HepG2 (cell line): Measurements from ENCODE around the gene TRABD. TPM values are rescaled to one million over a fixed set of nuclear protein-coding genes. Genes with fewer than 3 reads are reported as not detected.

Experiments used
- ATAC-seq: fragments of 200-7000 bp; cut with Tn5 transposase; 3 replicates; pipeline ENCODE4 v1.9.1; 2020; ENCODE audit warnings: mild to moderate bottlenecking, moderate library complexity
- BruUV-seq: library from RNA; stranded (reverse); fragments of 400-500 nt; replicated peaks from 2 replicates; lab custom pipeline; 2021; lab: Mats Ljungman, UMichigan
- CTCF ChIA-PET: fragments of 300-600 bp; formaldehyde crosslinking; extraction: SDS; loops from one replicate; lab custom pipeline; 2021; ENCODE audit warnings: low total read pairs, inconsistent platforms, low intra/inter-chr PET ratio; lab: Yijun Ruan, JAX
- POLR2A ChIA-PET: fragments of 350-600 bp; sonication (Branson Sonifier 250); formaldehyde crosslinking; loops from one replicate; lab custom pipeline; 2020; ENCODE audit warnings: antibody characterized with exemption, inconsistent platforms; lab: Yijun Ruan, JAX
- DNase-seq: peaks from one replicate; pipeline ENCODE4 v3.0.0-alpha.2; 2015; ENCODE audit warnings: low spot score
- FAIRE-seq: peaks from 3 replicates; lab custom pipeline; 2011; peaks lifted over from hg19 to GRCh38; lab: Jason Lieb, UNC
- H2AFZ ChIP-seq: one replicate; pipeline ENCODE4 v1.6.1; 2011; ENCODE audit warnings: low read length, inconsistent platforms
- H3K27ac ChIP-seq: fragments of 300-600 bp; 3 replicates; pipeline ENCODE4 v1.8.0; 2011; ENCODE audit warnings: mixed run types, mild to moderate bottlenecking, mixed read lengths, low read length, inconsistent platforms; ENCODE audit not compliant: insufficient read depth; ENCODE audit errors: extremely low read length
- H3K27me3 ChIP-seq, 2 experiments: fragments of 200-600 bp in 1 of 2; 2 replicates in 1 of 2; 3 replicates in 1 of 2; pipeline versions ENCODE4 v1.6.0 to v1.8.0; 2011; ENCODE audit warnings: low read length in 2 of 2, mild to moderate bottlenecking in 2 of 2, moderate library complexity in 2 of 2, inconsistent platforms in 1 of 2; ENCODE audit not compliant: insufficient read depth in 2 of 2, control insufficient read depth in 1 of 2
- H3K36me3 ChIP-seq, 2 experiments: fragments of 200-600 bp in 1 of 2; replicated peaks in 1 of 2; 2 replicates in 1 of 2; 3 replicates in 1 of 2; pipeline versions ENCODE4 v1.5.1 to v1.8.0; 2011; ENCODE audit warnings: low read length in 2 of 2, inconsistent platforms in 1 of 2; ENCODE audit not compliant: insufficient read depth in 2 of 2, control insufficient read depth in 1 of 2
- H3K4me1 ChIP-seq: 2 replicates; pipeline ENCODE4 v1.5.1; 2012; ENCODE audit warnings: low read length, inconsistent platforms; ENCODE audit not compliant: insufficient read depth
- H3K4me2 ChIP-seq: 2 replicates; pipeline ENCODE4 v1.6.0; 2011; ENCODE audit warnings: low read depth, low read length, inconsistent platforms
- H3K4me3 ChIP-seq, 3 experiments: fragments of 200-600 bp in 1 of 3; sonication (generic), shearing (Covaris generic) in 1 of 3; replicated peaks in 1 of 3; 2 replicates each; pipeline ENCODE4 v1.5.1; 2011 to 2016; ENCODE audit warnings: low read length in 3 of 3, inconsistent platforms in 2 of 3, low read depth in 2 of 3, mild to moderate bottlenecking in 2 of 3, control low read depth in 1 of 3, mixed read lengths in 1 of 3; ENCODE audit not compliant: insufficient read depth in 1 of 3
- H3K79me2 ChIP-seq: one replicate; pipeline ENCODE4 v1.6.1; 2011; ENCODE audit warnings: low read length, inconsistent platforms; ENCODE audit not compliant: insufficient read depth
- H3K9ac ChIP-seq: 2 replicates; pipeline ENCODE4 v1.6.0; 2011; ENCODE audit warnings: mild to moderate bottlenecking, low read depth, low read length, inconsistent platforms; ENCODE audit not compliant: insufficient read depth
- H3K9me3 ChIP-seq: 2 replicates; pipeline ENCODE4 v1.5.1; 2012; ENCODE audit warnings: mild to moderate bottlenecking, low read length
- H4K20me1 ChIP-seq: 2 replicates; pipeline ENCODE4 v1.6.0; 2011; ENCODE audit warnings: inconsistent platforms, mild to moderate bottlenecking, low read length, moderate library complexity; ENCODE audit not compliant: insufficient read depth
- BHLHE40 ChIP-seq: IDR thresholded peaks from 2 replicates; pipeline ENCODE4 v1.6.1; 2011; ENCODE audit warnings: low read length, improper control_type of control experiment
- CCAR2 ChIP-seq: fragments of 200-400 bp; formaldehyde crosslinking; optimal IDR thresholded peaks from 2 replicates; pipeline ENCODE3; 2018; ENCODE audit warnings: low read depth, mild to moderate bottlenecking, low read length, moderate library complexity
- FOXP1 ChIP-seq, 2 experiments: fragments of 450-650 bp in 1 of 2; IDR thresholded peaks; 2 replicates each; pipeline ENCODE4 v1.6.1; 2017 to 2018; ENCODE audit warnings: antibody characterized with exemption in 1 of 2
- IKZF1 ChIP-seq: fragments of 450-650 bp; IDR thresholded peaks from 2 replicates; pipeline ENCODE4 v1.7.1; 2016
- IKZF4 ChIP-seq: sonication (generic); formaldehyde crosslinking; IDR thresholded peaks from 2 replicates; pipeline ENCODE4 v1.5.1; 2020; ENCODE audit warnings: borderline replicate concordance, mild to moderate bottlenecking, low read depth, missing genetic modification reagents; ENCODE audit errors: not compliant biosample characterization
- JARID2 ChIP-seq: sonication (generic); formaldehyde crosslinking; IDR thresholded peaks from 2 replicates; pipeline ENCODE4 v1.8.1; 2023; ENCODE audit warnings: missing genetic modification reagents, inconsistent platforms; ENCODE audit not compliant: insufficient replicate concordance
- MAF1 ChIP-seq: sonication (generic); formaldehyde crosslinking; IDR thresholded peaks from 2 replicates; pipeline ENCODE4 v1.5.0; 2020; ENCODE audit warnings: missing genetic modification reagents, borderline replicate concordance
- MXI1 ChIP-seq: IDR thresholded peaks from 3 replicates; pipeline ENCODE4 v1.6.1; 2012; ENCODE audit warnings: low read depth, low read length, inconsistent platforms, borderline replicate concordance
- PBX3 ChIP-seq: sonication (generic); formaldehyde crosslinking; IDR thresholded peaks from 2 replicates; pipeline ENCODE4 v1.8.1; 2023; ENCODE audit warnings: missing genetic modification reagents, inconsistent platforms, borderline replicate concordance
- PHF20 ChIP-seq: sonication (generic); formaldehyde crosslinking; IDR thresholded peaks from 2 replicates; pipeline ENCODE4 v1.5.0; 2020; ENCODE audit warnings: mild to moderate bottlenecking, missing genetic modification reagents
- PREB ChIP-seq: sonication (generic); formaldehyde crosslinking; IDR thresholded peaks from 2 replicates; pipeline ENCODE4 v1.4.0; 2020; ENCODE audit warnings: missing genetic modification reagents
- RBFOX2 ChIP-seq: fragments of 200-400 bp; formaldehyde crosslinking; IDR thresholded peaks from 2 replicates; pipeline ENCODE4 v1.6.1; 2017; ENCODE audit warnings: low read depth, mild to moderate bottlenecking, low read length
- RFXANK ChIP-seq: IDR thresholded peaks from 2 replicates; pipeline ENCODE4 v1.6.1; 2016
- ZC3H13 ChIP-seq: sonication (generic); formaldehyde crosslinking; IDR thresholded peaks from 2 replicates; pipeline ENCODE4 v1.8.1; 2023; ENCODE audit warnings: mild to moderate bottlenecking, missing genetic modification reagents, moderate library complexity
- ZC3H4 ChIP-seq: sonication (generic); formaldehyde crosslinking; IDR thresholded peaks from 2 replicates; pipeline ENCODE4 v1.4.0; 2020; ENCODE audit warnings: missing genetic modification reagents, borderline replicate concordance
- ZFP37 ChIP-seq: sonication (generic); formaldehyde crosslinking; IDR thresholded peaks from 2 replicates; pipeline ENCODE4 v1.4.0; 2020; ENCODE audit warnings: missing genetic modification reagents, borderline replicate concordance
- ZKSCAN8 ChIP-seq: IDR thresholded peaks from 2 replicates; pipeline ENCODE4 v1.6.1; 2016; ENCODE audit warnings: borderline replicate concordance, missing genetic modification reagents, missing compliant biosample characterization
- ZNF12 ChIP-seq: sonication (generic); formaldehyde crosslinking; IDR thresholded peaks from 2 replicates; pipeline ENCODE4 v1.5.0; 2020; ENCODE audit warnings: missing genetic modification reagents
- ZNF24 ChIP-seq: fragments of 450-650 bp; IDR thresholded peaks from 2 replicates; pipeline ENCODE4 v1.6.1; 2017; ENCODE audit warnings: antibody characterized with exemption, mild to moderate bottlenecking
- ZNF274 ChIP-seq: sonication (generic); formaldehyde crosslinking; IDR thresholded peaks from 2 replicates; pipeline ENCODE4 v1.5.1; 2020; ENCODE audit warnings: mild to moderate bottlenecking, missing genetic modification reagents
- ZNF282 ChIP-seq: fragments of 450-650 bp; IDR thresholded peaks from 2 replicates; pipeline ENCODE4 v1.6.1; 2018; ENCODE audit not compliant: partially characterized antibody
- ZNF652 ChIP-seq: IDR thresholded peaks from 2 replicates; pipeline ENCODE4 v1.6.1; 2016; ENCODE audit warnings: low read depth, borderline replicate concordance
- ZNF768 ChIP-seq: sonication (generic); formaldehyde crosslinking; IDR thresholded peaks from 2 replicates; pipeline ENCODE4 v1.4.0; 2020; ENCODE audit warnings: missing genetic modification reagents
- whole genome bisulfite sequencing: methylation state at CpG from one replicate; pipeline ENCODE4 v1.1.6; 2017; ENCODE audit warnings: low lambda C conversion rate; 5-methylcytosine and 5-hydroxymethylcytosine counted together
- in situ Hi-C: cut with HindIII; loops from 2 replicates; pipeline ENCODE4 v1.10.0; 2017; ENCODE audit warnings: low pct_unique_long_range_greater_than_20kb; ENCODE audit not compliant: extremely low pct_ligation_motif_present
- intact Hi-C: fragments of 100-400 bp; cut with micrococcal nuclease; formaldehyde crosslinking; loops from one replicate; pipeline ENCODE4 v1.10.0; 2022; ENCODE audit not compliant: unreplicated experiment
- polyA plus RNA-seq, 8 experiments: library from polyadenylated mRNA; depleted of rRNA in 3 of 8; stranded (reverse) in 7 of 8; unstranded in 1 of 8; fragments of >200 nt; fragmentation: Illumina TruSeq in 4 of 8; extraction: Trizol in 4 of 8; gene quantifications; 2 replicates each; pipeline versions ENCODE4 v1.2.1 to v1.2.3, GENCODE V29; 2011 to 2016; ENCODE audit warnings: low read depth in 4 of 8, missing spikeins in 1 of 8, mixed read lengths in 1 of 8; ENCODE audit not compliant: insufficient read depth in 1 of 8
- total RNA-seq, 5 experiments: library from RNA; depleted of rRNA; stranded (reverse); fragments of >200 nt; fragmentation: Illumina TruSeq; extraction: Trizol; gene quantifications; 2 replicates each; pipeline ENCODE4 v1.2.3, GENCODE V29; 2016; ENCODE audit warnings: low read depth in 1 of 5

TRABD gene
- total and polyA plus RNA-seq, 2 of the 13 experiments (the other 11 are each of a cell fraction or from before 2014, with no cell fraction given) = 21.5 to 28.9 TPM

GRCh38 chr22:50218996-50219727 is 33.4 kb downstream of the TRABD start (continued):
- TF ChIP-seq ZNF768 (CRISPR knock-in tag) (no peak), BHLHE40 (peak; percentile 74), ZFP37 (CRISPR knock-in tag) (no peak), ZNF24 (no peak), ZC3H13 (CRISPR knock-in tag) (0 out of 2 replicates have a peak, but pooled peaks have one; percentile 17), IKZF1 (no peak), ZKSCAN8 (CRISPR knock-in tag) (no peak), RFXANK (CRISPR knock-in tag) (no peak), PHF20 (CRISPR knock-in tag) (no peak), IKZF4 (CRISPR knock-in tag) (no peak)

GRCh38 chr22:50219800-50220602 is 34.3 kb downstream of the TRABD start:
- POLR2A ChIA-PET = no interaction called here
- H3K27ac ChIP-seq = no peak overlapping the region
- TF ChIP-seq ZNF12 (CRISPR knock-in tag) = no peak
- no peak for TF ChIP-seq PBX3 (CRISPR knock-in tag)
- TF ChIP-seq CCAR2 = no peak
- no peak for TF ChIP-seq ZNF652 (CRISPR knock-in tag)
- TF ChIP-seq ZC3H4 (CRISPR knock-in tag) = no peak
- TF ChIP-seq ZNF282 = no peak
- no peak for TF ChIP-seq MAF1 (CRISPR knock-in tag)
- no peak for TF ChIP-seq JARID2
- no peak for TF ChIP-seq ZNF274 (CRISPR knock-in tag)
- no peak for TF ChIP-seq FOXP1 (IDR thresholded peaks at IDR 0.05)
- TF ChIP-seq FOXP1 (CRISPR knock-in tag; IDR thresholded peaks at IDR 0.05) = no peak
- TF ChIP-seq PREB (CRISPR knock-in tag) = no peak
- no peak for TF ChIP-seq MXI1
- TF ChIP-seq RBFOX2 = 0 out of 2 replicates have a peak, but pooled peaks have one; percentile 24

More at GRCh38 chr22:50219800-50220602, 34.3 kb downstream of the TRABD start:
- CTCF ChIA-PET = no interaction called here
- Histone ChIP-seq H3K9me3 (no peaks in the 10 kb centered on the region), H3K4me2 (no peak overlapping the region), H4K20me1 (peaks cover 1% of the 10 kb centered on the region; the same call in 1 of the 2 replicates), H3K27me3 (no peaks in the 10 kb centered on the region), H3K4me1 (peaks cover under 1% of the 10 kb centered on the region), H3K9ac (no peak overlapping the region), H2AFZ (no peak overlapping the region), H3K36me3 (peaks cover 24 to 69% of the 10 kb centered on the region in 2 experiments; a peak in 4 of 5 replicates), H3K4me3 (no peak overlapping the region), H3K79me2 (peaks cover under 1% of the 10 kb centered on the region)
- DNase-seq (no peak), ATAC-seq (no peak), FAIRE-seq (no peak)
- BruUV-seq = no TSS peak
- in situ Hi-C loops (no loop called here), intact Hi-C loops (no loop called here)
- 94% methylated on average over 3 of the region's 25 CpGs for WGBS
